Tibial nerve (tissue), 3 donors: ENCODE results near the gene SLC1A3.

Experiments
- POLR2A ChIP-seq, 2 donors: fragments of 450-650 bp; IDR thresholded peaks; one replicate each; pipeline ENCODE4 v1.6.1; 2017; ENCODE audit warnings: antibody characterized with exemption in 2 of 2, mild to moderate bottlenecking in 2 of 2, moderate library complexity in 2 of 2
- TF ChIP-seq, protein P1 (sequence below), 5 experiments: fragments of 200-600 bp in 3 of 5; fragments of 450-650 bp in 2 of 5; sonication (generic) in 3 of 5; IDR thresholded peaks; one replicate each; pipeline ENCODE4 v1.5.1; 2016 to 2019; ENCODE audit warnings: antibody characterized with exemption in 5 of 5, mild to moderate bottlenecking in 3 of 5, moderate library complexity in 2 of 5

DNA sequence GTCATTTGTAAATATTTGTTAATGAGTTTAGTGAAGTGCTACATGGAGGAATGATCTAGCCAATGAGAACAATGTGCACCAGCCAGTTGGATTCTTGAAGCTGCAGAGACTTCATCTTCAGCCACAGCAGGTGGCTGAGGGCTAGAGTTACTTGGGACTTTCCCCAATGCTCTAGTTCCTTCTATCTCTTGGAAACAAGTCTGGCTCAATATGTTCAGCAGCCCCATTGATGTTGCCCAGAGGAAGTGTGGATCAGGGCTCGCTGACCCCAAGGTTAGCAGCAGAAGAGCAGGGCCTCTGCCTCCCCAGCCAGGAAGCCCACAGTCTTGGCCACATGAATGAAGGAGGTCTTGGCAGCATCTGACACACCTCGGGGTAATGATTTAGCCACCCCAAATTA is 117.5 kb downstream of the SLC1A3 start:
- TF ChIP-seq, protein P1, sequence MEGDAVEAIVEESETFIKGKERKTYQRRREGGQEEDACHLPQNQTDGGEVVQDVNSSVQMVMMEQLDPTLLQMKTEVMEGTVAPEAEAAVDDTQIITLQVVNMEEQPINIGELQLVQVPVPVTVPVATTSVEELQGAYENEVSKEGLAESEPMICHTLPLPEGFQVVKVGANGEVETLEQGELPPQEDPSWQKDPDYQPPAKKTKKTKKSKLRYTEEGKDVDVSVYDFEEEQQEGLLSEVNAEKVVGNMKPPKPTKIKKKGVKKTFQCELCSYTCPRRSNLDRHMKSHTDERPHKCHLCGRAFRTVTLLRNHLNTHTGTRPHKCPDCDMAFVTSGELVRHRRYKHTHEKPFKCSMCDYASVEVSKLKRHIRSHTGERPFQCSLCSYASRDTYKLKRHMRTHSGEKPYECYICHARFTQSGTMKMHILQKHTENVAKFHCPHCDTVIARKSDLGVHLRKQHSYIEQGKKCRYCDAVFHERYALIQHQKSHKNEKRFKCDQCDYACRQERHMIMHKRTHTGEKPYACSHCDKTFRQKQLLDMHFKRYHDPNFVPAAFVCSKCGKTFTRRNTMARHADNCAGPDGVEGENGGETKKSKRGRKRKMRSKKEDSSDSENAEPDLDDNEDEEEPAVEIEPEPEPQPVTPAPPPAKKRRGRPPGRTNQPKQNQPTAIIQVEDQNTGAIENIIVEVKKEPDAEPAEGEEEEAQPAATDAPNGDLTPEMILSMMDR (IDR thresholded peaks at IDR 0.05) = no peak
- TF ChIP-seq POLR2A (IDR thresholded peaks at IDR 0.05) = no peak
